Neural progenitor cell (in vitro differentiated cells): ENCODE results near the gene DSG1.

Experiments
- EZH2 ChIP-seq: fragments of 200-600 bp; sonication (generic); IDR thresholded peaks from 2 replicates; pipeline ENCODE4 v1.6.1; 2017; ENCODE audit warnings: antibody characterized with exemption, mild to moderate bottlenecking, moderate library complexity
- EZH2phosphoT487 ChIP-seq: fragments of 200-600 bp; sonication (generic); IDR thresholded peaks from 2 replicates; pipeline ENCODE4 v1.6.1; 2017; ENCODE audit warnings: antibody characterized with exemption
- TF ChIP-seq, protein P1 (sequence below): fragments of 200-600 bp; sonication (generic); IDR thresholded peaks from 2 replicates; pipeline ENCODE4 v1.5.1; 2017; ENCODE audit warnings: antibody characterized with exemption, mild to moderate bottlenecking

DNA sequence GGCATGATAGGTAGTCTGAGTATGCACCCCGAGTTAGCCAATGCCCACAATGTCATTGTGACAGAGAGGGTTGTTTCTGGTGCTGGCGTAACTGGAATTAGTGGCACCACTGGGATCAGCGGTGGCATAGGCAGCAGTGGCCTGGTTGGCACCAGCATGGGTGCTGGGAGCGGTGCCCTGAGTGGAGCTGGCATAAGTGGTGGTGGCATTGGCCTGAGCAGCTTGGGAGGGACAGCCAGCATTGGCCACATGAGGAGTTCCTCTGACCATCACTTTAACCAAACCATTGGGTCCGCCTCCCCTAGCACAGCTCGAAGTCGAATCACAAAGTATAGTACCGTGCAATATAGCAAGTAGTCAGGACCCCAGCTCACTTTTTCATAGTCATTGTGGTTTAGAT, 37.0 kb downstream of the DSG1 start:
- TF ChIP-seq, protein P1, sequence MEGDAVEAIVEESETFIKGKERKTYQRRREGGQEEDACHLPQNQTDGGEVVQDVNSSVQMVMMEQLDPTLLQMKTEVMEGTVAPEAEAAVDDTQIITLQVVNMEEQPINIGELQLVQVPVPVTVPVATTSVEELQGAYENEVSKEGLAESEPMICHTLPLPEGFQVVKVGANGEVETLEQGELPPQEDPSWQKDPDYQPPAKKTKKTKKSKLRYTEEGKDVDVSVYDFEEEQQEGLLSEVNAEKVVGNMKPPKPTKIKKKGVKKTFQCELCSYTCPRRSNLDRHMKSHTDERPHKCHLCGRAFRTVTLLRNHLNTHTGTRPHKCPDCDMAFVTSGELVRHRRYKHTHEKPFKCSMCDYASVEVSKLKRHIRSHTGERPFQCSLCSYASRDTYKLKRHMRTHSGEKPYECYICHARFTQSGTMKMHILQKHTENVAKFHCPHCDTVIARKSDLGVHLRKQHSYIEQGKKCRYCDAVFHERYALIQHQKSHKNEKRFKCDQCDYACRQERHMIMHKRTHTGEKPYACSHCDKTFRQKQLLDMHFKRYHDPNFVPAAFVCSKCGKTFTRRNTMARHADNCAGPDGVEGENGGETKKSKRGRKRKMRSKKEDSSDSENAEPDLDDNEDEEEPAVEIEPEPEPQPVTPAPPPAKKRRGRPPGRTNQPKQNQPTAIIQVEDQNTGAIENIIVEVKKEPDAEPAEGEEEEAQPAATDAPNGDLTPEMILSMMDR = no peak
- no peak for TF ChIP-seq EZH2phosphoT487
- TF ChIP-seq EZH2 = no peak
